CD14-positive monocyte (primary cell): ENCODE results near the gene KRTAP9-7. TPM values are rescaled to one million over a fixed set of nuclear protein-coding genes. Genes with fewer than 3 reads are reported as not detected.

Experiments
- DNase-seq, 3 donors: peaks; one replicate each; pipeline ENCODE4 v3.0.0-alpha.2; 2011 to 2022
- H2AFZ ChIP-seq: 2 replicates; pipeline ENCODE4 v1.6.0; 2012; ENCODE audit warnings: mild to moderate bottlenecking, low read depth, low read length, inconsistent platforms; ENCODE audit not compliant: insufficient read depth, poor library complexity, severe bottlenecking
- H3K27ac ChIP-seq, 2 donors: 1 replicate in 1 of 2; 2 replicates in 1 of 2; pipeline ENCODE4 v1.5.1; 2012 to 2013; ENCODE audit warnings: low read length in 2 of 2, control low read depth in 1 of 2, inconsistent platforms in 1 of 2, low read depth in 1 of 2, mild to moderate bottlenecking in 1 of 2
- H3K27me3 ChIP-seq, 2 donors: one replicate each; pipeline versions ENCODE4 v1.6.0 to v1.6.1; 2011 to 2013; ENCODE audit warnings: low read length in 2 of 2; ENCODE audit not compliant: control insufficient read depth in 2 of 2, insufficient read depth in 2 of 2
- H3K36me3 ChIP-seq, 2 donors: replicated peaks in 1 of 2; 1 replicate in 1 of 2; 2 replicates in 1 of 2; pipeline versions ENCODE4 v1.5.1 to v1.6.1; 2012 to 2013; ENCODE audit warnings: low read length in 2 of 2, control low read depth in 1 of 2, inconsistent platforms in 1 of 2, mild to moderate bottlenecking in 1 of 2; ENCODE audit not compliant: insufficient read depth in 2 of 2, control insufficient read depth in 1 of 2
- H3K4me1 ChIP-seq, 2 donors: 1 replicate in 1 of 2; 2 replicates in 1 of 2; pipeline versions ENCODE4 v1.5.1 to v1.6.1; 2012 to 2013; ENCODE audit warnings: low read length in 2 of 2, control low read depth in 1 of 2, inconsistent platforms in 1 of 2, mild to moderate bottlenecking in 1 of 2, moderate library complexity in 1 of 2; ENCODE audit not compliant: insufficient read depth in 2 of 2, control insufficient read depth in 1 of 2
- H3K4me2 ChIP-seq: replicated peaks from 2 replicates; pipeline ENCODE3; 2012; ENCODE audit warnings: low read length, moderate library complexity, mild to moderate bottlenecking; ENCODE audit not compliant: poor library complexity, severe bottlenecking; ENCODE audit errors: extremely low read depth
- H3K4me3 ChIP-seq, 3 experiments: fragments of 200-600 bp in 1 of 3; sonication (generic) in 1 of 3; replicated peaks in 1 of 3; 1 replicate in 2 of 3; 2 replicates in 1 of 3; pipeline ENCODE4 v1.5.1; 2011 to 2013; ENCODE audit warnings: low read length in 3 of 3, mild to moderate bottlenecking in 3 of 3, control low read depth in 2 of 3, low read depth in 2 of 3, inconsistent platforms in 1 of 3, moderate library complexity in 1 of 3
- H3K79me2 ChIP-seq: 2 replicates; pipeline ENCODE4 v1.6.0; 2012; ENCODE audit warnings: mild to moderate bottlenecking, control low read depth, inconsistent platforms, low read length, moderate library complexity; ENCODE audit not compliant: insufficient read depth
- H3K9ac ChIP-seq: 2 replicates; pipeline ENCODE4 v1.6.0; 2017; ENCODE audit warnings: low read length, mild to moderate bottlenecking; ENCODE audit not compliant: insufficient read depth, poor library complexity, severe bottlenecking
- H3K9me3 ChIP-seq, 2 donors: replicated peaks in 1 of 2; 1 replicate in 1 of 2; 2 replicates in 1 of 2; pipeline versions ENCODE4 v1.5.1 to v1.6.1; 2012 to 2013; ENCODE audit warnings: low read length in 2 of 2, control low read depth in 1 of 2; ENCODE audit not compliant: control insufficient read depth in 1 of 2, insufficient read depth in 1 of 2
- H4K20me1 ChIP-seq: 2 replicates; pipeline ENCODE4 v1.6.0; 2012; ENCODE audit warnings: mild to moderate bottlenecking, low read length, control low read depth, moderate library complexity; ENCODE audit not compliant: insufficient read depth
- H3K27ac Mint-ChIP-seq, 7 donors: one replicate each; pipeline ENCODE4 v1.8.0; 2020; ENCODE audit warnings: mild to moderate bottlenecking in 7 of 7, mixed read lengths in 7 of 7, moderate library complexity in 6 of 7, inconsistent platforms in 2 of 7
- H3K27me3 Mint-ChIP-seq, 3 donors: one replicate each; pipeline ENCODE4 v1.8.0; 2021 to 2022; ENCODE audit warnings: low read depth in 3 of 3, mild to moderate bottlenecking in 3 of 3, mixed read lengths in 3 of 3, moderate library complexity in 3 of 3, inconsistent platforms in 1 of 3
- H3K36me3 Mint-ChIP-seq, 2 donors: one replicate each; pipeline ENCODE4 v1.8.0; 2020; ENCODE audit warnings: mixed read lengths in 2 of 2, inconsistent platforms in 1 of 2, mild to moderate bottlenecking in 1 of 2
- H3K4me1 Mint-ChIP-seq: one replicate; pipeline ENCODE4 v1.8.0; 2020; ENCODE audit warnings: mild to moderate bottlenecking, mixed read lengths
- H3K4me3 Mint-ChIP-seq, 2 donors: one replicate each; pipeline ENCODE4 v1.8.0; 2020; ENCODE audit warnings: mild to moderate bottlenecking in 2 of 2, mixed read lengths in 2 of 2, moderate library complexity in 1 of 2
- H3K9me3 Mint-ChIP-seq, 7 donors: one replicate each; pipeline ENCODE4 v1.8.0; 2020 to 2022; ENCODE audit warnings: mixed read lengths in 7 of 7, mild to moderate bottlenecking in 6 of 7, moderate library complexity in 6 of 7, inconsistent platforms in 2 of 7
- WGBS: methylation state at CpG from one replicate; pipeline ENCODE4 v1.1.5; 2013; ENCODE audit warnings: missing lambda C conversion rate; ENCODE audit not compliant: insufficient coverage; 5-methylcytosine and 5-hydroxymethylcytosine counted together
- intact Hi-C, 2 donors: fragments of 100-400 bp; cut with micrococcal nuclease; formaldehyde crosslinking; loops; one replicate each; pipeline versions ENCODE4 v1.15.0 to v1.15.1; 2023
- polyA plus RNA-seq, 3 donors: library from polyadenylated mRNA; depleted of rRNA in 1 of 3; unstranded in 2 of 3; stranded (reverse) in 1 of 3; fragments of 300-500 nt in 2 of 3; fragments of >200 nt in 1 of 3; fragmentation: Illumina TruSeq in 2 of 3; gene quantifications; 1 replicate in 2 of 3; 2 replicates in 1 of 3; pipeline ENCODE4 v1.2.3, GENCODE V29; 2012 to 2021
- TF ChIP-seq, protein P1 (sequence below): fragments of 200-600 bp; IDR thresholded peaks from one replicate; pipeline ENCODE4 v1.8.0; 2022; ENCODE audit warnings: antibody characterized with exemption, mild to moderate bottlenecking

Gene KRTAP9-7
- polyA plus RNA-seq, 3 donors: not detected

- Histone ChIP-seq H3K36me3 (no peaks in the 10 kb centered on the region), H2AFZ (no peak overlapping the region), H3K4me2 (no peak overlapping the region), H3K27ac (no peak overlapping the region), H3K9ac (no peak overlapping the region), H3K4me3 (no peak overlapping the region), H3K27me3 (peaks cover 0 to 4% of the 10 kb centered on the region in 2 donors), H3K79me2 (no peaks in the 10 kb centered on the region), H3K4me1 (no peaks in the 10 kb centered on the region), H3K9me3 (no peaks in the 10 kb centered on the region), H4K20me1 (no peaks in the 10 kb centered on the region)
- H3K36me3 Mint-ChIP-seq: no peaks in the 10 kb centered on the region
- TF ChIP-seq, protein P1, sequence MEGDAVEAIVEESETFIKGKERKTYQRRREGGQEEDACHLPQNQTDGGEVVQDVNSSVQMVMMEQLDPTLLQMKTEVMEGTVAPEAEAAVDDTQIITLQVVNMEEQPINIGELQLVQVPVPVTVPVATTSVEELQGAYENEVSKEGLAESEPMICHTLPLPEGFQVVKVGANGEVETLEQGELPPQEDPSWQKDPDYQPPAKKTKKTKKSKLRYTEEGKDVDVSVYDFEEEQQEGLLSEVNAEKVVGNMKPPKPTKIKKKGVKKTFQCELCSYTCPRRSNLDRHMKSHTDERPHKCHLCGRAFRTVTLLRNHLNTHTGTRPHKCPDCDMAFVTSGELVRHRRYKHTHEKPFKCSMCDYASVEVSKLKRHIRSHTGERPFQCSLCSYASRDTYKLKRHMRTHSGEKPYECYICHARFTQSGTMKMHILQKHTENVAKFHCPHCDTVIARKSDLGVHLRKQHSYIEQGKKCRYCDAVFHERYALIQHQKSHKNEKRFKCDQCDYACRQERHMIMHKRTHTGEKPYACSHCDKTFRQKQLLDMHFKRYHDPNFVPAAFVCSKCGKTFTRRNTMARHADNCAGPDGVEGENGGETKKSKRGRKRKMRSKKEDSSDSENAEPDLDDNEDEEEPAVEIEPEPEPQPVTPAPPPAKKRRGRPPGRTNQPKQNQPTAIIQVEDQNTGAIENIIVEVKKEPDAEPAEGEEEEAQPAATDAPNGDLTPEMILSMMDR: no peak
- no CpG with 5 or more reads among the region's 1 CpG for WGBS
- intact Hi-C loops: no loop called here
- H3K27ac Mint-ChIP-seq: no peak overlapping the region
- peaks cover 0 to 1% (median 0%) of the 10 kb centered on the region in 7 donors for H3K9me3 Mint-ChIP-seq
- H3K4me1 Mint-ChIP-seq: no peaks in the 10 kb centered on the region
- no peak for DNase-seq
- no peak overlapping the region for H3K4me3 Mint-ChIP-seq
- peaks cover 0 to 8% (median 7%) of the 10 kb centered on the region in 3 donors for H3K27me3 Mint-ChIP-seq
These were observed 19.2 kb upstream of the KRTAP9-7 start for GRCh38 chr17:41256291-41256685.

- H3K4me1 ChIP-seq: no peaks in the 10 kb centered on the region
- no peak overlapping the region for H3K4me3 Mint-ChIP-seq
- no peaks in the 10 kb centered on the region for H3K9me3 ChIP-seq
- H2AFZ ChIP-seq: no peak overlapping the region
- no peaks in the 10 kb centered on the region for H3K36me3 ChIP-seq
- H3K9me3 Mint-ChIP-seq: peaks cover 0 to 3% (median 0%) of the 10 kb centered on the region in 7 donors
- H3K4me1 Mint-ChIP-seq: no peaks in the 10 kb centered on the region
- H3K27me3 ChIP-seq: peaks cover 0 to 6% of the 10 kb centered on the region in 2 donors
- intact Hi-C loops: no loop called here
- no peaks in the 10 kb centered on the region for H3K36me3 Mint-ChIP-seq
- H3K9ac ChIP-seq: no peak overlapping the region
- H3K4me2 ChIP-seq: no peak overlapping the region
- H3K27ac Mint-ChIP-seq: no peak overlapping the region
- H3K27ac ChIP-seq: no peak overlapping the region
- TF ChIP-seq, protein P1: no peak
- no peaks in the 10 kb centered on the region for H3K79me2 ChIP-seq
- no peaks in the 10 kb centered on the region for H4K20me1 ChIP-seq
- peaks cover 6 to 11% (median 10%) of the 10 kb centered on the region in 3 donors for H3K27me3 Mint-ChIP-seq
- no peak overlapping the region for H3K4me3 ChIP-seq
- no peak for DNase-seq
These were observed 17.1 kb upstream of the KRTAP9-7 start for GRCh38 chr17:41258406-41258805.
